HFF-Myc (cell line): ENCODE data around the gene HIVEP3.
"Not testable (repeated sequence)": the region's sequence is repeated elsewhere in the genome, so short reads cannot be mapped to it uniquely, and the experiment has no call there.

Experiments used
- DNase-seq: peaks from one replicate; pipeline ENCODE4 v3.0.0-alpha.2; 2011; ENCODE audit warnings: low read depth; ENCODE audit errors: extremely low read depth
- H3K4me3 ChIP-seq: replicated peaks from 2 replicates; pipeline ENCODE4 v1.5.1; 2011; ENCODE audit warnings: low read depth, mild to moderate bottlenecking, control low read depth, low read length
- TF ChIP-seq, protein P1 (sequence below): IDR thresholded peaks from 2 replicates; pipeline ENCODE4 v1.5.1; 2012; ENCODE audit warnings: mild to moderate bottlenecking, low read depth, low read length, control low read depth; ENCODE audit errors: missing control alignments

HIVEP3 gene

GRCh38 chr1:41925712-41926111 lies 7.0 kb upstream of the HIVEP3 start:
- TF ChIP-seq, protein P1, sequence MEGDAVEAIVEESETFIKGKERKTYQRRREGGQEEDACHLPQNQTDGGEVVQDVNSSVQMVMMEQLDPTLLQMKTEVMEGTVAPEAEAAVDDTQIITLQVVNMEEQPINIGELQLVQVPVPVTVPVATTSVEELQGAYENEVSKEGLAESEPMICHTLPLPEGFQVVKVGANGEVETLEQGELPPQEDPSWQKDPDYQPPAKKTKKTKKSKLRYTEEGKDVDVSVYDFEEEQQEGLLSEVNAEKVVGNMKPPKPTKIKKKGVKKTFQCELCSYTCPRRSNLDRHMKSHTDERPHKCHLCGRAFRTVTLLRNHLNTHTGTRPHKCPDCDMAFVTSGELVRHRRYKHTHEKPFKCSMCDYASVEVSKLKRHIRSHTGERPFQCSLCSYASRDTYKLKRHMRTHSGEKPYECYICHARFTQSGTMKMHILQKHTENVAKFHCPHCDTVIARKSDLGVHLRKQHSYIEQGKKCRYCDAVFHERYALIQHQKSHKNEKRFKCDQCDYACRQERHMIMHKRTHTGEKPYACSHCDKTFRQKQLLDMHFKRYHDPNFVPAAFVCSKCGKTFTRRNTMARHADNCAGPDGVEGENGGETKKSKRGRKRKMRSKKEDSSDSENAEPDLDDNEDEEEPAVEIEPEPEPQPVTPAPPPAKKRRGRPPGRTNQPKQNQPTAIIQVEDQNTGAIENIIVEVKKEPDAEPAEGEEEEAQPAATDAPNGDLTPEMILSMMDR = no peak
- no peak overlapping the region for H3K4me3 ChIP-seq

DNA sequence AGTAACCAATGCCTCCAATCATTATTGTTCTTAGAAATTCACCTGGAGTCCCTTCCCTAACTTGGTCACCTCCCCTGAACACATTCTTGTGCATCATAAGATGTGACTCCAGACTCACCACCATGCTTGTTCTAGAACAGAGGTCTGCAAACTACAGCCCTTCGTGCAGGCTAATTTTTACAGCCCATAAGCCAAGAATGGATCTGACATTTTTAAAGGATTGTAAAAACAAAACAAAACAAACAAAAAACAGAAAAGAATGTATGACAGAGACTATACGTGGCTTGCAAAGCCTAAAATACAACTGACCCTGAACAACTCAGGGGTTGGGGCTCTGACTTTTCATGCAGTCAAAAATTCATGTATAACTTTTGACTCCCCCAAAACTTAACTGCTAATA lies 6.2 kb upstream of the HIVEP3 start:
- H3K4me3 ChIP-seq = no peak overlapping the region
- DNase-seq = no peak
- TF ChIP-seq, protein P1 = no peak

More at GRCh38 chr1:41925712-41926111, 7.0 kb upstream of the HIVEP3 start:
- no peak for DNase-seq

- DNase-seq, H3K4me3 ChIP-seq: not testable (repeated sequence)
These were observed 2.5 kb upstream of the HIVEP3 start for GRCh38 chr1:41921271-41921670.

GRCh38 chr1:41920658-41921057 lies 1.9 kb upstream of the HIVEP3 start:
- TF ChIP-seq, protein P1 = no peak
- DNase-seq = no peak
- H3K4me3 ChIP-seq = no peak overlapping the region

- no peak for DNase-seq
- H3K4me3 ChIP-seq = no peak overlapping the region
- TF ChIP-seq, protein P1 = no peak
These were observed 1.2 kb upstream of the HIVEP3 start for GRCh38 chr1:41919764-41920397.

- TF ChIP-seq, protein P1 = no peak
These were observed 409 bp upstream of the HIVEP3 start for GRCh38 chr1:41919131-41919530.

DNA sequence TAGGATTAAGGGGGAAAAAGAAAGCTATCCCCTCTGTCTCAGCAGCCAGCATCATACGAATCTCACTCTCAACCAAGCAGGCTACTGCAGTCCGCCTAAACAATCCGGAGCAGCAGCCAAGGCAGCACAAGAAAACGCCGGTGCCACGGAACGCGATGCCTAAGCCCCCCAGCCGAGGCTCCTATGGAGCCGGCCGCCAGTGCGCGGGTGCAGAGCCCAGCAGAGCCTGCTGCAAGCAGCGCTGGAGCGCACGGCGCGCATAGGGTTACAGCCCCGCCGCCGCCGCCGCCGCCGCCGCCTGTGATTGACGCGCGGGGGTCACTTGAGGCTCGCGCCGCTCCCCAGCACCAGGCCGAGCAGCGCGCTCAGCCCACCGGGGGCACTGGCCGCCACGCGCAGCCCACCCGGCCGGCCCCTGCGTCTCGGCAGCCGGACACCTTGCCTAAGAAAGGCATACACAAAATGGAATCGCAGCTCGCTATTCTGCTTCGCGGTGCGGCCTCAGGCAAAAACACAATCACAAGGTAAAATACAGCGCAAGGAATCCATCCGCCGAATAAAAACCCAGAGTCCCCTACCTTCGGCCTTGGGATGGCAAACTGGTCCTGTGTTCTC lies 780 bp downstream of the HIVEP3 start:
- H3K4me3 ChIP-seq = peak overlapping the region; percentile 40
- no peak for DNase-seq
- TF ChIP-seq, protein P1 = no peak

More at GRCh38 chr1:41919131-41919530, 409 bp upstream of the HIVEP3 start:
- no peak overlapping the region for H3K4me3 ChIP-seq
- no peak for DNase-seq
